Activated B cell treated with CpG ODN at 0.5 μM for 24 hours (primary cell): ENCODE data around the gene IGIP. TPM values are rescaled to one million over a fixed set of nuclear protein-coding genes. Genes with fewer than 3 reads are reported as not detected.
"Not testable (repeated sequence)": the region's sequence is repeated elsewhere in the genome, so short reads cannot be mapped to it uniquely, and the experiment has no call there.

Experiments used
- ATAC-seq: fragments of 200-7000 bp; cut with Tn5 transposase; one replicate; pipeline ENCODE4 v1.10.0; 2021; ENCODE audit warnings: low read depth, mild to moderate bottlenecking, moderate library complexity
- CTCF ChIA-PET: fragments of 350-600 bp; sonication (Branson Sonifier 250); formaldehyde crosslinking; loops from one replicate; lab custom pipeline; 2021; ENCODE audit warnings: antibody characterized with exemption; lab: Charles Lee
- POLR2A ChIA-PET: fragments of 350-600 bp; sonication (Branson Sonifier 250); formaldehyde crosslinking; loops from one replicate; lab custom pipeline; 2021; ENCODE audit warnings: antibody characterized with exemption; lab: Charles Lee
- DNase-seq: peaks from one replicate; pipeline ENCODE4 v3.0.0; 2022
- H3K27ac Mint-ChIP-seq: one replicate; pipeline ENCODE4 v1.8.0; 2020; ENCODE audit warnings: mixed read lengths
- H3K27me3 Mint-ChIP-seq: one replicate; pipeline ENCODE4 v1.8.0; 2021; ENCODE audit warnings: mixed read lengths
- H3K36me3 Mint-ChIP-seq: one replicate; pipeline ENCODE4 v1.8.0; 2021; ENCODE audit warnings: low read depth, mixed read lengths
- H3K4me1 Mint-ChIP-seq: one replicate; pipeline ENCODE4 v1.8.0; 2021; ENCODE audit warnings: mixed read lengths
- H3K4me3 Mint-ChIP-seq: one replicate; pipeline ENCODE4 v1.8.0; 2020; ENCODE audit warnings: mild to moderate bottlenecking, mixed read lengths
- H3K9me3 Mint-ChIP-seq: one replicate; pipeline ENCODE4 v1.8.0; 2020; ENCODE audit warnings: mixed read lengths
- CTCF ChIP-seq: fragments of 200-600 bp; IDR thresholded peaks from one replicate; pipeline ENCODE4 v1.8.0; 2022; ENCODE audit warnings: antibody characterized with exemption, mild to moderate bottlenecking
- intact Hi-C: fragments of 100-400 bp; cut with micrococcal nuclease; formaldehyde crosslinking; loops from one replicate; pipeline ENCODE4 v1.15.1; 2024
- total RNA-seq: library from RNA; stranded (reverse); gene quantifications from 2 replicates; pipeline ENCODE4 v1.2.3, GENCODE V29; 2022

IGIP gene
- total RNA-seq, 1 donor from 2014 or later: 4.8 TPM

GRCh38 chr5:140152022-140152999 lies 26.6 kb downstream of the IGIP start:
- peaks cover 8% of the 10 kb centered on the region for H3K4me1 Mint-ChIP-seq
- H3K36me3 Mint-ChIP-seq: no peaks in the 10 kb centered on the region
- no peak overlapping the region for H3K4me3 Mint-ChIP-seq
- intact Hi-C loops: no loop called here
- ATAC-seq (no peak), DNase-seq (no peak)
- H3K9me3 Mint-ChIP-seq: no peaks in the 10 kb centered on the region
- ChIA-PET CTCF (no interaction called here), POLR2A (no interaction called here)
- no peak overlapping the region for H3K27ac Mint-ChIP-seq
- H3K27me3 Mint-ChIP-seq: peaks cover 3% of the 10 kb centered on the region
- TF ChIP-seq CTCF: no peak

DNA sequence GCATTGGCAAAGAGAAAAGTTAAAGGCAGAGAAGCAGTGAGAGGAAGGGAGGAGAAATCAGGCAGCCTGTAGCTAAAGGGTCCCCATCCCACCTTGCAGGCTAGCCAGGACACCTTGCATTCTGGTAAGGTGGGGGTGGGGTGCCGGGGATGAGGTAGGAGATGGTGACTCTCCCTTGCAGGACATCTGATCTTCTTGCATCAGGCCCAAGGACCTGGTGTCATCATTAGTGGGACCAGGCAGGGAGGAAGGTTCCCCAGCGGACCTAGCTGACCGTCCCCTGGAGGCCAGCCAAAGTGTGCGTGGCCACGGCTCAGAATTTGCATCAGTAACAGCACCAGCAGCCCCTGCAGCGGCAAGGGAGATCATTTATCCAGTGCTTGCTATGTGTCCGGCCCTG lies 27.5 kb downstream of the IGIP start:
- Mint-ChIP-seq H3K36me3 (no peaks in the 10 kb centered on the region), H3K9me3 (no peaks in the 10 kb centered on the region), H3K4me1 (peaks cover 10% of the 10 kb centered on the region), H3K27me3 (no peaks in the 10 kb centered on the region), H3K4me3 (no peak overlapping the region), H3K27ac (no peak overlapping the region)
- ATAC-seq: no peak
- intact Hi-C loops: no loop called here
- ChIA-PET POLR2A (no interaction called here), CTCF (interaction anchor here (3.0 to 4.8 kb wide), 2 partner anchors 9 to 80 kb away, joined by 8 to 65 read pairs; no protein-coding TSS in a partner anchor)
- TF ChIP-seq CTCF: no peak
- no peak for DNase-seq

GRCh38 chr5:140153905-140154304 lies 28.2 kb downstream of the IGIP start:
- DNase-seq: no peak
- Mint-ChIP-seq H3K4me3 (no peak overlapping the region), H3K36me3 (no peaks in the 10 kb centered on the region), H3K9me3 (no peaks in the 10 kb centered on the region), H3K27me3 (no peaks in the 10 kb centered on the region), H3K27ac (no peak overlapping the region), H3K4me1 (peaks cover 10% of the 10 kb centered on the region)
- TF ChIP-seq CTCF: no peak
- intact Hi-C loops: no loop called here
- CTCF ChIA-PET: interaction anchor here (1.1 to 4.8 kb wide), 3 partner anchors 8 to 81 kb away, joined by 3 to 65 read pairs (median 8); no protein-coding TSS in a partner anchor
- POLR2A ChIA-PET: no interaction called here
- ATAC-seq: no peak

- H3K36me3 Mint-ChIP-seq, ATAC-seq, H3K4me3 Mint-ChIP-seq, intact Hi-C loops, H3K27ac Mint-ChIP-seq, DNase-seq, H3K9me3 Mint-ChIP-seq, H3K4me1 Mint-ChIP-seq, H3K27me3 Mint-ChIP-seq, POLR2A ChIA-PET: not testable (repeated sequence)
- CTCF ChIA-PET: interaction anchor here (0.6 to 4.8 kb wide), 5 partner anchors 9 to 197 kb away, joined by 3 to 65 read pairs (median 4); no protein-coding TSS in a partner anchor
Observed at GRCh38 chr5:140154710-140155381, 29.1 kb downstream of the IGIP start.

- Mint-ChIP-seq H3K36me3 (no peaks in the 10 kb centered on the region), H3K9me3 (no peaks in the 10 kb centered on the region), H3K27ac (no peak overlapping the region), H3K27me3 (no peaks in the 10 kb centered on the region), H3K4me3 (peak overlapping the region; percentile 66), H3K4me1 (peaks cover 10% of the 10 kb centered on the region)
- DNase-seq (peak; percentile 75), ATAC-seq (peak; percentile 100)
- POLR2A ChIA-PET: no interaction called here
- intact Hi-C loops: loop anchor here (1.0 to 2.0 kb wide), 7 partner anchors 13 to 370 kb away; partner anchors contain the start of genes CYSTM1 and PURA
- CTCF ChIA-PET: interaction anchor here (1.0 to 4.8 kb wide), 3 partner anchors 13 to 369 kb away, joined by 3 to 65 read pairs (median 4); no protein-coding TSS in a partner anchor
- no peak for TF ChIP-seq CTCF
Observed at GRCh38 chr5:140157032-140157781, 31.5 kb downstream of the IGIP start.
